NCI-H146 (cell line): Measurements from ENCODE around the gene SP3.
A peak's percentile ranks its signal among the peaks of the same experiment; 100 is the strongest.

Experiments
- DNase-seq: peaks from one replicate; lab custom pipeline; 2025; lab: John Stamatoyannopoulos, UW

SP3 gene

GRCh38 chr2:173965372-173966025 is at the start of gene SP3:
Gene SP3, minus strand, starts transcription at chr2:173965373. Its CDS starts 202 bp downstream, at chr2:173965171.
- DNase-seq = peak; percentile 96

GRCh38 chr2:174014699-174015070 is 49.5 kb upstream of the SP3 start:
- DNase-seq = peak; percentile 0

- no peak for DNase-seq
Measured at GRCh38 chr2:174014011-174014698, 49.0 kb upstream of the SP3 start.

GRCh38 chr2:174013315-174013751 is 48.2 kb upstream of the SP3 start:
- no peak for DNase-seq

DNA sequence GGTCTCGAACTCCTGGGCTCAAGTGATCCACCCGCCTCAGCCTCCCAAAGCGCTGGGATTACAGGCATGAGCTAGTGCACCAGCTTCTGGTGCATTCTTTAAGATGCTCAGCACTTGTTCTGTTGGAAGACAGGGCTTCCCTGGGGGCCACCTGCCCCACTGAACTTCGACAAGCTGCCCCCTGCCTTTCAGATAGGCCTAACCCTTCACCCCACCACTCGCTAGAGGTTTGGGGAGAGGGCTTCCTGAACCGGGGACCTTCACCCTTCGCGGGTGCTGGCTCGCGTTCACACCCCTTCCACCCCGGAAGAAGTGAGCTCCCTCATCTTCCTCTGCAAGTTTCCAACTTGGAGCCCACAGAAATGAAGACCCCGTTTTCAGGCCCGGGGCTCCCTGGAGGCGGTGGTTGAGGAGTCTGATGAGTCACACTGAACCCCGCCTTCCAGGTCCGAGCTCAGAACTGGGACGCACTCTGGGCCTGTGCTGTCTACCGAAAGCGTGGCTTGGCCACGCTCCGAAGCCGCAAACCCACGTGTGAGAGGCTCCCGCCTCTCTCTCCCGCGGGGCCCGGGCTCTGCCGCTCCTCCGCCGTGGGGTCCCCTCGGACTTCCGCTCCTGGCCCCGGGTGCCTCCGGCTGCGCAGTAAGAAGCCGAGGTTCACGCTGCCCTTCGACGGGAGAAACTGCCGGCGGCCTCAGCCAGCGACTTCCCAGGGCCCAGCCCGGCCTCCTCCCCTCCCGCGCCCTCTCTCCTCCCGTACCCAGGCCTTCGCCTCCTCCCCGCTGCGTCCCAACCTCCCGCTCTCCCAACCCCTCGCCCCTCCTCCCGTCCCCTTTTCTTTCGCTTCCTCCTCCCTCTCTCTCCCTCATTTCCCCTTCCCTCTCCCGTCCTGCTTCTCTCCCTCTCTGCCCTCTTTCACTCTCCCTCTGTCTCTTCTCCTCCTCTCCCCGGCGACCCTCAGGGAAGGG is 47.5 kb upstream of the SP3 start:
- no peak for DNase-seq

DNA sequence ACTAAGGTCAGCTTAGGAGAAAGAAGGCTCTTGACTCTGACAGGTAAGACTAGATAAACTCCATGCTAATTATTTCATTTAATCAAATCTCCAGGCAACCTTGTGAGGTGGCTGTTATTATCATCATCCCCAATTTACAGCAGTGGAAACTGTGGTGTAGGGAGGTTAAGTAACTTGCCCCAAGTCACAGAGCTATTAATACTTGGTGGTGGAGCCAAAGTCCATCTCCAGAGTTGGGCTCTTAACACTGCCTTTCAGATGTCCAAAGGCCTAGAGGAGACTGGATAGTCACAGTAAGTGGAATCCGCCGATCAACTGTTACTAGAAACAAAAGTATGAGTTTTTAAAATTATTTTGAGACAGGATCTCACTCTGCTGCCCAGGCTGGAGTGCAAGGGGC is 46.6 kb upstream of the SP3 start:
- DNase-seq = no peak

GRCh38 chr2:174011173-174011572 is 46.0 kb upstream of the SP3 start:
- DNase-seq = no peak

- no peak for DNase-seq
Measured at GRCh38 chr2:174009488-174010223, 44.5 kb upstream of the SP3 start.

DNA sequence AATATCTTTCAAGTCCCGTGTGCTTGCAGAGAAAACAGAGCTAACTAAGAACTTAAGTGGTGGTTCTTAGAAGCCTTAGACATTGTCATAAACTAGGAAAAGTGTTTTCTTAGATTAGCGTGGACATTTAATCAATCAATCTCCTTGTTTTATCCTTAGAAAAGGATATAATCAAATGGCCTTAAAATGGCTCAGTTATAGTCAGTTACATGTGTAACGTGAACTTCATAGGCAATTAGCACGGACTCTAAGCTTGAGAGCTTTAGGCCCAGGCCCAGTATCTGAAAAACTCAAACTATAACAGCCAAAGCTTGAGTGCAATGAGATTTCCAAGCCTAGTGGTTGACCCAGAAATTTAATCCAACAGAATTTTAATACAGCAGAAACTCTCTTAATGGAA is 43.5 kb upstream of the SP3 start:
- no peak for DNase-seq

GRCh38 chr2:174007010-174007409 is 41.8 kb upstream of the SP3 start:
- no peak for DNase-seq

- no peak for DNase-seq
Measured at GRCh38 chr2:174005801-174006419, 40.7 kb upstream of the SP3 start.

DNA sequence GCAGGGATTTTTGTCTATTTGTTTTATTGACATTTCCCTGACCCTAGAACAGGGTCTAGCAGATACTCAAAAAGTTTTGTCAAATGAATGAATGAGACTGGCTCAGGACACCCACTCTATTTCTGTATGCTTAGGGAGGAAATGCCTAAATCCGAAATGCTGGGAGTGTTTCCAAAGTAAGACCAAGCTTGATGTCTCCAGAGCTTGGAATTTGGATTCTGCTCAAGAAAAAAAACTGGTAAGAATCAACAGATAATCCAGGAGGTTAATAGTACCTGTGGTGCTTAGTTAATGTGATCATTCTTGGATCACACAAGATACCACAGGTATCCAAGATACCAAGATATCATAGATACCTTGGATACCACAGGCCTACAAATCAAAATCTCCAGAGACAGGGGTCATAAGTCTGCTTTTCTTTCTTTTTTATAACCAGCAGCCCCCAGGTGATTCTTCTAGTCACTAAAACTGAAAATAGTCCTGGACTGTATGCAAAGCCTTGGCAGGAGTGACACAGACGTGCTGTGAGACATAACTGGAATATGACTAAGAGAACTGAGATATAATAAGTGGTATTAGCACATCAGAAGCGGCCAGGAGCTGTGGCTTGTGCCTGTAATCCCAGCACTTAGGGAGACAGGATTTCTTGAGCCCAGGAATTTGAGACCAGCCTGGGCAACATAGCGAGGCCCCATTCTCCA is 39.9 kb upstream of the SP3 start:
- DNase-seq = no peak

DNA sequence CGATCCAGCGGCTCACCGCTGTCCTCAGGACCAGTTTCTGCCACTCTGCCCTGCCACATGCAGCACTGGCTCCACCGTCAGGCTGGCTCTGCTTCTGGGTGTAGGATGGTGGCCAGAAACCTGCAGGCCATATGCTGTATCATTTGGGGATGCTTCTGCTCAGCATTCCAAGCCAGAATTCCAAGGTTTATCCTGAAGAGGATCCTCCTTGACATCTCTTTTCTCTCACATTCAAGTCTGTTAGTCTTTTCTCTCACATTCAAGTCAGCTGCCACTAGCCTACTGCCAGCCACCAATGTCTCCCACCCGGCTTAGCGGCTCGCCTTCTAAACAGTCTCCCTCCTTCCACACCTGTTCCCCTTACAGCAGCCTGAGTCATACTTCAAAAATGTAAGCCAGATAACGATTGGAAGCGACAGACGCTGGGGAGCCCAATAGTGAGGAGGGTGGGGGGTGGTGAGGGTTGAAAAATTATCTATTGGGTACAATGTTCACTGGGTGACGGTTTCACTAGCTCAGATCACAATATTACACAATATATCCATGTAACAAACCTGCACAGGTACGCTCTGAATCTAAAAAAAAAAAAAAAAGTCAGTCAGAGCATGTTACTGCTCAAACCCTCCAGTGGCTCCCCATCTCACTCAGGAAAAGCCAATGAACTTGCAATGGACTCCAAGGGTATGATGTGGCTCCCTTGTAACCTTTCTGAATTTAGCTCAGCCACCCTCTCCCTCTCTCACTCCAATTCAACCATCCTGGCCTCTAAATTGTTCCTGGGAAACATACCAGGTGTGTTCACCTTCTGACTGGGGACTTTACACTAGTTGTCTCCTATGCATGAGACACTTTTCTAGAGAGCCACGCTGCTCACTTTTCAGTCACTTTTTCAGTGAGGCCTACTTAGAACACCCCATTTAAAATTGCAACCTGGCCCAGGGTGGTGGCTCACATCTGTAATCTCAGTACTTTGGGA is 38.8 kb upstream of the SP3 start:
- no peak for DNase-seq

DNA sequence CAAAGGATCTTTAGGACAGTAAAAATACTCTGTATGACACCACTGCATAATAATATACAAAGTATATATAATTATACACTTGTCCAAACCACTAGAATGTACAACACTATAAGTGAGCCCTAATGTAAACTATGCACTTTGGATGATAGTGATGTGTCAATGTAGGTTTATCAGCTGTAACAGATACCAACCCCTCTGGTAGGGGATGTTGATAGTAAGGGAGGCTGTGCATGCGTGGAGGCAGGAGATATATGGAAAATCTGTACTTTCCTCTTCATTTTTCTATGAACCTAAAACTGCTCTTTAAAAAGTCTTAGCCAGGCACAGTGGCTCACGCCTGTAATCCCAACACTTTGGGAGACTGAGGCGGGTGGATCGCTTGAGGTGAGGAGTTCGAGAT is 37.5 kb upstream of the SP3 start:
- DNase-seq = no peak

DNA sequence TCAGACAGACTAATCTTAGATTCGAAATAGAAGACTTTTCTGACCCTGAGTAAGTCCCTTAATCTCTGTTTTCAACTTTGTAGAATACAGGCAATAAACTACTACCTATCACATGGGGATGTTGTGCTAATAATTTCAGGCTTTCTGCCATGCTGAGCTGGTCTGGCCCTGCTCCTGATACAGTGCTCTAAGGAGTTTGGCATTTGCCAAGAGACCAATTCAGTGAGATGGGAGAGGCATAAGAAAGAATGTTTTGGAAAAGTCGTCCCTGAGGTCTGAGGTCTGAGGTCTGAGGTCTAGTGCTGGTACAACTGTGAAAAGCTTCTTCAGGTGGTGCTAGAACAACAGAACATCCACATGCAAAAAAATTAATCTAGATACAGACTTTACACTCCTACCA is 35.9 kb upstream of the SP3 start:
- DNase-seq = no peak

- DNase-seq = no peak
Measured at GRCh38 chr2:173999724-174000123, 34.6 kb upstream of the SP3 start.

DNA sequence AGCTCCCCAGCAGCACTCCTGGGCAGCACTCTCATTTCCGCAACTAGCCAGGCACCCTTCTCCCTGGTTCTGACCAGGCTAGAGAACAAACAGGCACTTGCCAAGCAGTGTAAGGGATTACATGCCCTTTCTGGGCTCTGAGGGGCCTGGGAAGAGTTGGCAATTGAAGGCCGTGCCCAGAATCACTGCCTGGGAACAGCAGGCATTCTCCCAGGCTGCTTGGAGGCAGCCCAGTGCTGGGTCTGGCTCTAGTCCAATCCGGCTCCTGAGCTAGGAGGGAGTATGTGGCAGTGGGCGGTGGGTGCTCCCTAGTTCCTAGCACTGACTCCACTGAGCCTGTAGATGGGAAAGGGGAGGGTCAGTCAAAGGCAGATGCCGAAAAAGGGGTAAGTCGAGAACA is 34.1 kb upstream of the SP3 start:
- no peak for DNase-seq

- no peak for DNase-seq
Measured at GRCh38 chr2:173998386-173998785, 33.2 kb upstream of the SP3 start.

DNA sequence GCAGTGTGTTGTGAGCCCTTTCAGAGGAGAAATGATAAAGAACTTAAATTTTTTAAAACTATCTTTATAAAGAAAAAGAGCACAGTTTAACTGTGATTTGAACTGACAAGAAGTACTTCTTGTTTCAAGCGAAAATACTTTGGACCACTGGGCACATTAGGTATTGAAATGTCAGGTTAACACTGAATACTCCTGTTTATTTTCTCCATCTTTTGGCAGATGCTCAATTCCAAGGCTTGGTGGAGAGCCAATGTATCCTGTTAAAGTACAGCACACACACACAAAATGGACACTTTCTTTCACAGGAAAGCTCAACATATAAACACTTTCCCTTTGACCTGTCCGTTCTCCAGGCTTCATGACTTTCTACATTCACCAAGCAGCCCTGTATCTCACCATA is 32.6 kb upstream of the SP3 start:
- no peak for DNase-seq

GRCh38 chr2:173997269-173997668 is 32.1 kb upstream of the SP3 start:
- no peak for DNase-seq
